IPS-18c (cell line): Measurements from ENCODE around the gene IRF1.

ENCODE experiments used
- H3K4me3 ChIP-seq: 2 replicates; pipeline ENCODE4 v1.7.0; 2013; ENCODE audit warnings: low read depth, mild to moderate bottlenecking, low read length, moderate library complexity; ENCODE audit not compliant: insufficient read depth
- H3K9me3 ChIP-seq: one replicate; pipeline ENCODE4 v1.6.1; 2013; ENCODE audit warnings: mild to moderate bottlenecking, low read length, moderate library complexity; ENCODE audit not compliant: control insufficient read depth, insufficient read depth

IRF1 gene

GRCh38 chr5:132480546-132480892 lies 10.1 kb downstream of the IRF1 start:
- Histone ChIP-seq H3K9me3 (no peaks in the 10 kb centered on the region), H3K4me3 (no peak overlapping the region)

GRCh38 chr5:132480042-132480441 lies 10.5 kb downstream of the IRF1 start:
- Histone ChIP-seq H3K4me3 (no peak overlapping the region), H3K9me3 (no peaks in the 10 kb centered on the region)

GRCh38 chr5:132479111-132479951 lies 11.2 kb downstream of the IRF1 start:
- Histone ChIP-seq H3K4me3 (no peak overlapping the region), H3K9me3 (no peaks in the 10 kb centered on the region)

- Histone ChIP-seq H3K4me3 (no peak overlapping the region), H3K9me3 (no peaks in the 10 kb centered on the region)
Observed at GRCh38 chr5:132478366-132478871, 12.2 kb downstream of the IRF1 start.

GRCh38 chr5:132477784-132478365 lies 12.7 kb downstream of the IRF1 start:
- Histone ChIP-seq H3K4me3 (no peak overlapping the region), H3K9me3 (no peaks in the 10 kb centered on the region)

- H3K4me3 ChIP-seq = no peak overlapping the region
- H3K9me3 ChIP-seq = no peaks in the 10 kb centered on the region
Observed at GRCh38 chr5:132476876-132477781, 13.4 kb downstream of the IRF1 start.

- Histone ChIP-seq H3K4me3 (no peak overlapping the region), H3K9me3 (no peaks in the 10 kb centered on the region)
Observed at GRCh38 chr5:132475987-132476875, 14.3 kb downstream of the IRF1 start.

- H3K4me3 ChIP-seq = no peak overlapping the region
Observed at GRCh38 chr5:132475497-132475882, 15.1 kb downstream of the IRF1 start.

GRCh38 chr5:132474881-132475496 lies 15.6 kb downstream of the IRF1 start:
- Histone ChIP-seq H3K4me3 (no peak overlapping the region), H3K9me3 (no peaks in the 10 kb centered on the region)

More at GRCh38 chr5:132475497-132475882, 15.1 kb downstream of the IRF1 start:
- H3K9me3 ChIP-seq = no peaks in the 10 kb centered on the region

GRCh38 chr5:132474131-132474723 lies 16.3 kb downstream of the IRF1 start:
- H3K9me3 ChIP-seq = no peaks in the 10 kb centered on the region
- H3K4me3 ChIP-seq = no peak overlapping the region

GRCh38 chr5:132473668-132474067 lies 16.9 kb downstream of the IRF1 start:
- no peaks in the 10 kb centered on the region for H3K9me3 ChIP-seq
- no peak overlapping the region for H3K4me3 ChIP-seq

GRCh38 chr5:132473019-132473531 lies 17.5 kb downstream of the IRF1 start:
- Histone ChIP-seq H3K9me3 (no peaks in the 10 kb centered on the region), H3K4me3 (no peak overlapping the region)

GRCh38 chr5:132472431-132472830 lies 18.1 kb downstream of the IRF1 start:
- Histone ChIP-seq H3K4me3 (no peak overlapping the region), H3K9me3 (no peaks in the 10 kb centered on the region)

- H3K4me3 ChIP-seq = no peak overlapping the region
- no peaks in the 10 kb centered on the region for H3K9me3 ChIP-seq
Observed at GRCh38 chr5:132471944-132472343, 18.6 kb downstream of the IRF1 start.

- no peak overlapping the region for H3K4me3 ChIP-seq
- H3K9me3 ChIP-seq = no peaks in the 10 kb centered on the region
Observed at GRCh38 chr5:132471151-132471907, 19.2 kb downstream of the IRF1 start.
